HFF-Myc (cell line): ENCODE data around the gene C15orf39.
"Not testable (repeated sequence)": the region's sequence is repeated elsewhere in the genome, so short reads cannot be mapped to it uniquely, and the experiment has no call there.

ENCODE experiments used
- DNase-seq: peaks from one replicate; pipeline ENCODE4 v3.0.0-alpha.2; 2011; ENCODE audit warnings: low read depth; ENCODE audit errors: extremely low read depth
- H3K4me3 ChIP-seq: replicated peaks from 2 replicates; pipeline ENCODE4 v1.5.1; 2011; ENCODE audit warnings: low read depth, mild to moderate bottlenecking, control low read depth, low read length
- TF ChIP-seq, protein P1 (sequence below): IDR thresholded peaks from 2 replicates; pipeline ENCODE4 v1.5.1; 2012; ENCODE audit warnings: mild to moderate bottlenecking, low read depth, low read length, control low read depth; ENCODE audit errors: missing control alignments

The C15orf39 gene

DNA sequence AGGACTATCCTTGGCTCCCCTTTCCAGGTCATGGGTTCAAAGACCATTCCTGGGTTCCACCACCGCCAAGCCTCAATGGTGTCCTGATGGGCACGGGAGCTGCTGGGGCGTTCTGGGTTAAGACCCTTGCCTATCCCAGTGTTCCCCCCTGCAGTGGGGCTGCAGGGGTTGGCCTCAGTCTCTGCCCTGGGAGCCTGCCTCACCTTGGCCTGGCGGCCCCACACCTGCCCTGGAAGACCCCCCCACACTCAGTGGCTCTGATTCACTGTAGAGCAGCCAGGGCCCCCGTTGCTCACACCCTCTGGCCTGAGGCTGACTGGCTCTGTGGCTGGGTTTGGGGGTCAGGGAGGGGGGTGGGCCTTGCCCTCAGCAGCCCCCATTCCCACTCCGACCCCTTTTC is 22.0 kb downstream of the C15orf39 start:
- DNase-seq: no peak
- TF ChIP-seq, protein P1, sequence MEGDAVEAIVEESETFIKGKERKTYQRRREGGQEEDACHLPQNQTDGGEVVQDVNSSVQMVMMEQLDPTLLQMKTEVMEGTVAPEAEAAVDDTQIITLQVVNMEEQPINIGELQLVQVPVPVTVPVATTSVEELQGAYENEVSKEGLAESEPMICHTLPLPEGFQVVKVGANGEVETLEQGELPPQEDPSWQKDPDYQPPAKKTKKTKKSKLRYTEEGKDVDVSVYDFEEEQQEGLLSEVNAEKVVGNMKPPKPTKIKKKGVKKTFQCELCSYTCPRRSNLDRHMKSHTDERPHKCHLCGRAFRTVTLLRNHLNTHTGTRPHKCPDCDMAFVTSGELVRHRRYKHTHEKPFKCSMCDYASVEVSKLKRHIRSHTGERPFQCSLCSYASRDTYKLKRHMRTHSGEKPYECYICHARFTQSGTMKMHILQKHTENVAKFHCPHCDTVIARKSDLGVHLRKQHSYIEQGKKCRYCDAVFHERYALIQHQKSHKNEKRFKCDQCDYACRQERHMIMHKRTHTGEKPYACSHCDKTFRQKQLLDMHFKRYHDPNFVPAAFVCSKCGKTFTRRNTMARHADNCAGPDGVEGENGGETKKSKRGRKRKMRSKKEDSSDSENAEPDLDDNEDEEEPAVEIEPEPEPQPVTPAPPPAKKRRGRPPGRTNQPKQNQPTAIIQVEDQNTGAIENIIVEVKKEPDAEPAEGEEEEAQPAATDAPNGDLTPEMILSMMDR: no peak
- no peak overlapping the region for H3K4me3 ChIP-seq

DNA sequence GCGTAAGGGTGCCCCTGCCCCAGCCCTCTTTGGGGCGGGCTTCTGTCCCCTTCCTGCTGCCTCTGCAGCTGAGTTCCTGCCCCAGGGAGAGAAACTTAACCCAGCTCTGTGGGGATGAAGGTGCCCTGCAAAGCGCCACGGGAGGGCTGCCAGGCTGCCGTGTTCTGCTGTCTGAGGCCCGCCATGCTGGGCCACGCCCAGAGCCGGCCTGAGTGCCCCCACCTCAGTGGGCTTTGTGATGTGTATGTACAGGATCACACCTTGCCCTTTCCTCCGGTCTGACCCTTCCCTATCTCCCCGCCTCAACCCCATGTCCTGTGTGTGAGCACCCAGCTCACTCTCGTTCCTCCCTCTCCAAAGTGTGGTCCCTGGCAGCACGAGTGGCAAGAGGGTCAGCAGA is 22.6 kb downstream of the C15orf39 start:
- no peak overlapping the region for H3K4me3 ChIP-seq
- TF ChIP-seq, protein P1: no peak
- DNase-seq: no peak

DNA sequence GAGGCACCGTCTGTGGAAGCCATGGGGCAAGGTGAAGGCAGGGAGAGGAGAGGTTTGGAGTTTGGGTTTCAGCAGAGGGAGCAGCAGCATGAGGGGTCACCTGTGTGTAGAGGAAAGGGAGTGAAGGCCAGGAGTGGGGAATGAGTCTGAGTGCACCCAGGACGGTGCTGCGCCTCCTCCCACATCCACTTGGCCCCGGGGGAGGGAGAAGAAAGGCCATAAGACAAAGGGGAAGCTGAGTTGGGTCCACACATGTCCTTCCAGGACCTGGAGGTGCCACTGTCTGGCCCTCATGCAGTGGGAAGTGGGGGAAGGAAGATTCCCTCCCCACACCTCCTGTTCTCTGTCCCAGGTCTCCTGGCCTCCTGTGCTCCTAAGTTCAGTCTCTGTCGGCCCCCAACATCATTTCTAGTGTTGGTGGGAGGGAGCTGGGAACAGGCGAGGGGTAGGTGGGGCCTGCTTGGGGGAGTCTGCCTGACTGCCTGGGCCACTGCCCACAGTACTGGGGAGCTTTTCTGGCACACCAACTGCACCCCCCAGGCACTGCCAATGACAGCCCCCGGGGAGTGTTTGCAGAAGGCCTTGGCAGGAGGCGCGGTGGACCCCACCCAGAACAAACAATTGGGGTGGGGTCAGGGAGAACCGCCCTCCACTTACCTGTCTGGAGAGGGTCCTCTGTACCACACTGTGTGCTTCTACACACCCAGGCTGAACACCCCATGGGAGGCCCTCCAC is 23.6 kb downstream of the C15orf39 start:
- not testable (repeated sequence) for H3K4me3 ChIP-seq, DNase-seq

DNA sequence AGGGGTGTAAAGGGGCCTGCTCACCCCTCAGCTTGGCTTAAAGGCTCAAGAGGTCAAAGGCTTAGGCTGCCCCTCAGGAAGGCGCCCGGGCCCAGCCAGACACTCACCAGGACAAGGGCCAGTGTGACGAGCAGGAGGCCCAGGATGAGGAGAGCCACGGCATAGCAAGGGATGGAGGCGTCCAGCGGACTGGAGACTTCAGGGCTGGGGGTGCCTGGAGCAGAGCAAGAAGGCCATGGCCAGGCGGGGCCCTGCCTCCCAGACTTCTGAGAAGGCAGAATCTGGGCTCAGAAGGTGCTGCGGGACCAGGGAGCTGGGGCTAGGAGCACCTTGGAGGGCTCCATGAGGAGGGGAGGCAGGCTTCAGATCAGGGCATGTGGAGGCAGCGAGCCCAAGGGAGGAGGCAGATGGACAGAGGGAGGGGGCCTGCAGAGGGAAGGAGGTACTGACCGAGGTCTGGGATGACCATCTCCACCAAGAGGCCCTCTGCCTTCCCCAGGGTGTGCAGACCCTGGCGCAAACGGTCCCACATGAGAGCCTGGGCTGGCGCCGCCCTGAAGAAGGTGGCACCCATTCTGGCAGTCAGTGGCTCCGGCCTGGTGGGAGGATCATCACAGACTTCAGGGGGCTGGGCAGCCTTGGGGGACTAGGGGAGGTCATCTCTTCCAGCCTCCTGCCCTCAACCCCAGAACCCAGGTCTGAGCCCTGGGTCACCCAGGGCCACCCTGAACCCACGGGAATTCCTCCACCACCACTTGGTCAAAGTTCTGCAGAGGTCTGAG is 24.5 kb downstream of the C15orf39 start:
- DNase-seq: no peak
- H3K4me3 ChIP-seq: no peak overlapping the region
- TF ChIP-seq, protein P1: no peak

DNA sequence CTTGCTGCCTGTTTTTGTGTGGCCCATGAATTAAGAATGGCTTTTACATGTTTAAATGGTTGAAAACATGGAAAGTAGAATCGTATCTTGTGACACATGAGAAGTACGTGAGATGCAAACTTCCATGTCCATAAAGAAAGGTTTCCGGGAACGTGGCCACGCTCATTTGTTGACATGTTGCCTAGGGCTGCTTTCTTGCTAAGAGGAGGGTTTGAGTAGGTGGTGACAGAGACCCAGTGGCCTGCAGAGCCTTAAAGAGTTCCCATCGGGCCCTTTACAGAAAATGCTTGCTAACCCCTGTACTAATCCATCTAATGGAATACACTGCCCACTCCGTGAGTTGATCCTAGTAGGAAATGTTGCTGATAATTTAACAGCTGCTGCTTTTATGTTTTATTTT is 25.4 kb downstream of the C15orf39 start:
- not testable (repeated sequence) for DNase-seq, H3K4me3 ChIP-seq

DNA sequence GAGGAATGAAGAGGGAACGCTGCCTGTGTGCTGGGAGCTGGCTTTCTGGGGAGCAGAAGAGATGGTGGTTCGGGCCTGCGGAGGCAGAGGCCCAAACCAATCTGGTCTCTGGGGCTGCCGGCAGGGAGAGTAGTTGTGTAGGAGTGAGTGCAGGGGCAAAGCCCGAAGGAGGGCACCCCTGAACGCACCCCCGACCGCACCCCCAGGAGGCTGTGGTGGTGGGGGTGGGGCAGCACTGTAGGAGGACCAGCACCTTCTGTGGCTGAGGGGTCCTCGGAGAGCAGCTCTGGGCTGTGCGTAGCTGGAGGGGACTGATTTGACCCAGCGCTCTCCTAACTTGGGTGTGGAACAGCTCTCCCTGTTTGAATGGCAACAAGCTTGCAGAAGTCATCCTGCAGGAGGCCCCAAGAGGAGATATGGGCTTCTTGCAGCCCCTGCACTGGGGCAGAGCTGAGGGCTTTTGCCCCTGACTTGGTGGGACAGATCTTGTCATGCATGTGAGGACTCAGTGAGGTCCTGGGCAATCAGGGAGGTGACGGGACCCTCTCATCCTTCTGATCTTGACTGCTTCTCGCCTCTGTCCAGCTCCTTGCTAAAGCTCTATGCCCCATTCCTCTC is 26.1 kb downstream of the C15orf39 start:
- H3K4me3 ChIP-seq: no peak overlapping the region
- TF ChIP-seq, protein P1: no peak
- no peak for DNase-seq

DNA sequence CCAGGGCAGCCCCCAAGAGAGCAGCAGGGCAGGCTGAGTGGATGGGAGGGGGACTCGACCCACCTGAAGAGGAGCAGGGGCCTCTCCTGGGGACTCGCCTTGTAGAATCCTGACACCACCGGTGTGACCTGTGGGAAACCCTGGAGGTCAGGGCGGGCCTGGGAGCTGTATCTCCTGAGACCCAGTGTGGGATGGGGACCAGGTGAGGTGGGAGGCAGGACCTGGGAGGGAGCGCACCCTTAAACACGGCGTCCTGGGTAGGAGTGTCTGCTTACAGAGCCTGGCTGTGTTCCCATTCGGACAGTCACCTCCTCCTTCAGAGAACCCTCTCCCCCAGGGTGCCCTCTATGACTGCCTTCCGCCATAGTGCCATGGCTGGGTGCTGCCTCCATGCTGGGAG is 27.1 kb downstream of the C15orf39 start:
- TF ChIP-seq, protein P1: no peak
- DNase-seq: no peak
- no peak overlapping the region for H3K4me3 ChIP-seq
